Right lobe of liver (tissue), 4 donors: Measurements from ENCODE around the gene PLPPR3.

Source experiments
- POLR2A ChIP-seq: fragments of 450-650 bp; IDR thresholded peaks from one replicate; pipeline ENCODE4 v1.6.1; 2017; ENCODE audit warnings: antibody characterized with exemption, mild to moderate bottlenecking
- TF ChIP-seq, protein P1 (sequence below), 4 donors: fragments of 200-600 bp in 3 of 4; fragments of 450-650 bp in 1 of 4; IDR thresholded peaks; one replicate each; pipeline versions ENCODE4 v1.5.1 to v1.8.0; 2016 to 2022; ENCODE audit warnings: antibody characterized with exemption in 4 of 4, mild to moderate bottlenecking in 2 of 4
- donor health status: DM: no; HTN: no; CAD: no.
- donor health status: DM: no; HTN: no; CAD: no.
- donor health status: DM: no; HTN: yes; CAD: no.

- TF ChIP-seq POLR2A = no peak
- TF ChIP-seq, protein P1, sequence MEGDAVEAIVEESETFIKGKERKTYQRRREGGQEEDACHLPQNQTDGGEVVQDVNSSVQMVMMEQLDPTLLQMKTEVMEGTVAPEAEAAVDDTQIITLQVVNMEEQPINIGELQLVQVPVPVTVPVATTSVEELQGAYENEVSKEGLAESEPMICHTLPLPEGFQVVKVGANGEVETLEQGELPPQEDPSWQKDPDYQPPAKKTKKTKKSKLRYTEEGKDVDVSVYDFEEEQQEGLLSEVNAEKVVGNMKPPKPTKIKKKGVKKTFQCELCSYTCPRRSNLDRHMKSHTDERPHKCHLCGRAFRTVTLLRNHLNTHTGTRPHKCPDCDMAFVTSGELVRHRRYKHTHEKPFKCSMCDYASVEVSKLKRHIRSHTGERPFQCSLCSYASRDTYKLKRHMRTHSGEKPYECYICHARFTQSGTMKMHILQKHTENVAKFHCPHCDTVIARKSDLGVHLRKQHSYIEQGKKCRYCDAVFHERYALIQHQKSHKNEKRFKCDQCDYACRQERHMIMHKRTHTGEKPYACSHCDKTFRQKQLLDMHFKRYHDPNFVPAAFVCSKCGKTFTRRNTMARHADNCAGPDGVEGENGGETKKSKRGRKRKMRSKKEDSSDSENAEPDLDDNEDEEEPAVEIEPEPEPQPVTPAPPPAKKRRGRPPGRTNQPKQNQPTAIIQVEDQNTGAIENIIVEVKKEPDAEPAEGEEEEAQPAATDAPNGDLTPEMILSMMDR (IDR thresholded peaks at IDR 0.05) = no peak
Measured at GRCh38 chr19:823565-824121, 1.9 kb upstream of the PLPPR3 start.
